ENCODE results near the gene IGLL5.
A peak's percentile ranks its signal among the peaks of the same experiment; 100 is the strongest.

IGLL5 gene

GRCh38 chr22:22938672-22939587, 51.3 kb downstream of the IGLL5 start:
- DNase-seq (ENCODE audit: low spot score) = no peak

- DNase-seq (ENCODE audit: low spot score) = no peak
Observed at GRCh38 chr22:22939588-22940368, 52.2 kb downstream of the IGLL5 start.

DNA sequence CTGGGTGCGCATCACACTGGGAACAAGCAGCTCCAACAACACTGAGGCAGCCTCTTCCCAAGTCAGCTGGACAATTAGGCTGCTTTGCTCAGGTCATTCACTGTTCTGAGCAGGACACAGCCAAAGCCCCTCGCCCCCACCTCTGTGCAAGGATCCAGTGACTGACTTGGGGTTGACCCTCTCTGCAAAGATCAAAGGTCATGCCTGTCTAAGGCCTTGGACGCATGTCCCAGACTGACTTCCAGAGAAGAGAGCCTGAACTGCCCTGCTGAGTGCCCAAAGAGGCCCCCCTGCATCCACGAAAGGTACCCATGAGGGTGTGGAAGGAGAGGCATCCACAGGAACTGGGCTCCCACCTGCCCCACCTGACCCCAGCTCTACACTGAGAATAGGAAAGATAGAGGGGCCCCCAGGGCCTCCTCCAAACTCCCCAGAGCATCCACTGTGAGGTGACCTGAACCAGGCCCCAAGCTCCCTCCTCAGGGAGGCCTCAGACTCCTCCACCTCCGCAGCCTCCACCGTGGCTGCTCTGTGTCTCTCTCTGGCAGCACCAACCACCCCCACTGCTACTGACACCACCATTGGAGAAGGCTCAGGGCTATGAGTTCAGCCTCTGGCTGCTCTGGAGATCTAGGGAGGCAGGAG, 53.5 kb downstream of the IGLL5 start:
- no peak for DNase-seq (ENCODE audit: low spot score)

DNA sequence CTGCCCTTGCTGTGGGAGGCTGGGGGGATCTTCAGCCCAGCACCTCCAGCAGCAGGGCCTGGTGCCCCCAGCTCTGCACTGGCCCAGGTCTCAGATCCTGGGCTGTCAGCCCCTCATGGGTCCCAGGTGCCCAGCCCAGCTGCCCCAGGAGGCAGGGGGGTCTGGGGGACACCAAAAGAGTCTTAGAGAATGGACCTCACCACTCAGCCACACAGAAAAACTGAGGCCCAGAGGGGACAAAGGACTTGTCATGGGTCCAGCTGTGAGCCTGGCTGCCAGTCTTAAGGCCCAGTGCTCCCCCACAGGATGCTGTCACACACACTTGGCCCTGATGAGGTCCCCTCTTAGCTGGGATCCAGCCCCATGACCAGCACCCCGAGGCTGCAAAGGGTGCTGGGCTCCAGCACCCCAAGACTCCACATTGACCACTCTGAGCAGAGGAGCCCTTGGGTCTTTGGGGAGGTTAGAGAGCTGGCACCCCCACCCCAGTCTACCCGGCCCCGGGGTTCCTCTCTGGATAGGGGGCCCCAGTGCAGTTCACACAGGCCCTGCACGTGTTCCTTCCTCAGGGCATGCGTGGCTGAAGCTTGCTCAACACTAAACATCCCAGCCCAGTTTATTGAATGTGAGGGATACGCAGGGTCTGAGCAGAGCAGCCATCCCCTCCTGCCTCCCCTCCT, 54.4 kb downstream of the IGLL5 start:
- DNase-seq (ENCODE audit: low spot score) = no peak

DNA sequence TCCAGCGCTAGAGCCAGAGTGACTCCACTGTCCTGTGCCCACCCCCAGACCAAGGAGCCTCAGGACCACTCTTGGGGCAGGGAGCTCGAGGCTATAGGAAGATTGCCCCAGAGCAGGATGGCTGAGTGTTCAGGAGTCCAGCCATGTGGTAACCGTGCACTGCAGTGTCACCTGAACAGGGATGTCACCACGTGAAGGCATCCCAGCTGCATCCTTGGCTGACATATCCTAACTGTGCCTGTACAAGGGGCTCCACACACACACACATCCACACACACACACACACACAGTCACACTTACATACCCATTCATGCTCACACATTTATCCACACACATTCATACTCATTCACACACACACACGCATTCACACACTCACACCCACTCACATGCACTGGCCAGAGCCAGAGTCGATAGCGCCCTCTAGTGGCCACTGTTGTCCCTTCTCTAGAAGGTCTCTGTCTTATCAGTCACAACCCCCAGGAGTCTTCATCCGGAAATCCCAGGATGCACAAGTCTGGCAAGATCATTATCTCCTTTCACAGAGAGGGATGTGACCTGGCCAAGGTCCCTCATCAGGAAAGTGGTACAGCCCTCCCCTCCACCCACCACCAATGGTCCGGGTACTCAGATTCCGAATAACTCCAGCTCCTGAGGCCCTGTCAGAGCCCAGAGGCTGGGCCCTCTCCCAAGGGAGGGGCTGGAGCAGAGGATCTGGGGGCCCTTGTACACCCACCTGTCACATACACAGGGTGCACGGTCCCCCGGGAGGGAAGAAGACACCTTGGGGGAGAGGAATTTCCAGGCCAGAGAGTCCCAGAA, 55.1 kb downstream of the IGLL5 start:
- peak; percentile 53 for DNase-seq (ENCODE audit: low spot score)

- DNase-seq (ENCODE audit: low spot score) = no peak
Observed at GRCh38 chr22:22943521-22944267, 56.1 kb downstream of the IGLL5 start.

DNA sequence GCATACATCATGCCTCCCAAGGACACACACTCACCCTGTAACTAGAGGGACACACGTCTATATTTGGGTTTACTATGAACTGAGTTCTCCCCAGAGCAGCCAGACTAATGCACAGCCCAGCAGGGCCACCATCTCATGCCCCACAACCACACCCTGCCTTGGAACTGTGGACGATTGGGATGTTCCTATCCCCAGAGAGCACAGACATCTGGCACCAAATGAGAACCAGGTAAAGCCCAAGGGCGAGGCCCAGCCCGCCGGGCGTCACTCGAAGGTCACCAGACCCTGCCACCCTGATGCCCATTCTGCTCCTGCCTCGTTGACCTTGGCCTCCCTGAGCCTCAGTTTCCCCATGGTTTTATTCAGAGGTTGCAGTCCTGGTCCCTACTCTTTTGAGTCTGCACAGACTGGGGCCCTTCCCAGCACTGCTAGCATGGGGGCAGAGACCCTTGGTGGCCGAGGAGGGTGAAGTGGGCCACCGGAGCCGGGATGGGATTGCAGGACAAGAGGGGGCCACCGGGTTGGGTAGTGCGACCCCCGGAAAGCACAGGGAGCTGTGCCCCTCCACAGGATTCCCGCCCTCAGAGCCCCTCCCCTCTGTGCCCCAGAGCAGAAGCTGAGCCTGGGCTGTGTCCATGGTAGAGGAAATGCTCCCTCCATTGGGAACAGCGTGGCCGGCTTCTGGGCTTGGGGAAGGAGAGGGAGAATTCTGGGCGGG, 56.8 kb downstream of the IGLL5 start:
- DNase-seq (ENCODE audit: low spot score) = no peak

GRCh38 chr22:22945195-22945594, 57.6 kb downstream of the IGLL5 start:
- DNase-seq (ENCODE audit: low spot score) = no peak
